ENCODE data around the gene VIPR2.

Gene VIPR2

DNA sequence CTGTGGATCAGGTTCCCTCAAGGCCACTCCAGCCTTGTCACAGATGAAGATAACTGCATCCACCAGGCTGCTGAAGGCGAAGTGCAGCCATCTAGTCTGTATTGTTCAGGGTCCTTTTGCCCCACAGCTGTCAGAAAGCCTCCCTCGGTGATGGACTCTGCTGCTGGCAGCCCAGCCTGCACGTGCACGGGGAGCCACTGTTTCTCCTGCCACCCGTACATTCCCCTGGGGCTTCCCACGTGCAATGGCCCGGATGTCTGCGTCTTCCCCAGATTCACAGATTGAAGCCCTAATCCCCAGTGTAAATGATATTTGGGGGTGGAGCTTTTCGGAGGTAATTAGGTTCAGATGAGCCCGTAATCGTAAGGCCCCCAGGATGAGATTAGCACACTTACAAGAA is 46.6 kb upstream of the VIPR2 start:
- ATAC-seq = no peak
- no peak for TF ChIP-seq GLIS3 (CRISPR knock-in tag; IDR thresholded peaks at IDR 0.05)

DNA sequence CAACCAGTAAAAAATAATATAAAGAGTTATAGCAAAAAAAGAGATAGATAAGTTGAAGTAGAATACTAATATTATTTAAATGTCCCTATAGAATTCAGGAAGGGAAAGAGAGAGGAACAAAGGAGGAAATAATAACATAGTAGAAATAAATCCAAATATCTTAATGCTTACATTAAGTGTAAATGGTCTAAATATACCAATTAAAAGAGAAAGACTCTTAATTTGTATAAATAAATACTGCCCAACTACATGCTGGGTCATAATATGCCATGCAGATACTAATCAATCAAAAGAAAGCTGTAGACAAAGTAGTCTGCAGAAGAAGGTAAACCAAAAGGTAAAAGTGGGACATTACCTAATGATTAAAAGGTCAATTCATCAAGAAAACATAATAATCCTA is 43.3 kb upstream of the VIPR2 start:
- TF ChIP-seq ZFP30 (CRISPR knock-in tag; IDR thresholded peaks at IDR 0.05) = no peak
- TF ChIP-seq, protein P1, sequence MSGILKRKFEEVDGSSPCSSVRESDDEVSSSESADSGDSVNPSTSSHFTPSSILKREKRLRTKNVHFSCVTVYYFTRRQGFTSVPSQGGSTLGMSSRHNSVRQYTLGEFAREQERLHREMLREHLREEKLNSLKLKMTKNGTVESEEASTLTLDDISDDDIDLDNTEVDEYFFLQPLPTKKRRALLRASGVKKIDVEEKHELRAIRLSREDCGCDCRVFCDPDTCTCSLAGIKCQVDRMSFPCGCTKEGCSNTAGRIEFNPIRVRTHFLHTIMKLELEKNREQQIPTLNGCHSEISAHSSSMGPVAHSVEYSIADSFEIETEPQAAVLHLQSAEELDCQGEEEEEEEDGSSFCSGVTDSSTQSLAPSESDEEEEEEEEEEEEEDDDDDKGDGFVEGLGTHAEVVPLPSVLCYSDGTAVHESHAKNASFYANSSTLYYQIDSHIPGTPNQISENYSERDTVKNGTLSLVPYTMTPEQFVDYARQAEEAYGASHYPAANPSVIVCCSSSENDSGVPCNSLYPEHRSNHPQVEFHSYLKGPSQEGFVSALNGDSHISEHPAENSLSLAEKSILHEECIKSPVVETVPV (CRISPR knock-in tag; IDR thresholded peaks at IDR 0.05) = no peak
- TF ChIP-seq, protein P2, sequence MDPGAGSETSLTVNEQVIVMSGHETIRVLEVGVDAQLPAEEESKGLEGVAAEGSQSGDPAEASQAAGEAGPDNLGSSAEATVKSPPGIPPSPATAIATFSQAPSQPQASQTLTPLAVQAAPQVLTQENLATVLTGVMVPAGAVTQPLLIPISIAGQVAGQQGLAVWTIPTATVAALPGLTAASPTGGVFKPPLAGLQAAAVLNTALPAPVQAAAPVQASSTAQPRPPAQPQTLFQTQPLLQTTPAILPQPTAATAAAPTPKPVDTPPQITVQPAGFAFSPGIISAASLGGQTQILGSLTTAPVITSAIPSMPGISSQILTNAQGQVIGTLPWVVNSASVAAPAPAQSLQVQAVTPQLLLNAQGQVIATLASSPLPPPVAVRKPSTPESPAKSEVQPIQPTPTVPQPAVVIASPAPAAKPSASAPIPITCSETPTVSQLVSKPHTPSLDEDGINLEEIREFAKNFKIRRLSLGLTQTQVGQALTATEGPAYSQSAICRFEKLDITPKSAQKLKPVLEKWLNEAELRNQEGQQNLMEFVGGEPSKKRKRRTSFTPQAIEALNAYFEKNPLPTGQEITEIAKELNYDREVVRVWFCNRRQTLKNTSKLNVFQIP (CRISPR knock-in tag; IDR thresholded peaks at IDR 0.05; ENCODE audit: borderline replicate concordance, low read depth) = no peak
- no peak for TF ChIP-seq BACH2 (CRISPR knock-in tag; IDR thresholded peaks at IDR 0.05; ENCODE audit: borderline replicate concordance)
- no peak for TF ChIP-seq ZNF8 (CRISPR knock-in tag; IDR thresholded peaks at IDR 0.05)
- TF ChIP-seq TCF4 (CRISPR knock-in tag; IDR thresholded peaks at IDR 0.05; ENCODE audit: borderline replicate concordance) = no peak
- TF ChIP-seq PPARA (CRISPR knock-in tag; IDR thresholded peaks at IDR 0.05; ENCODE audit: borderline replicate concordance) = no peak
- TF ChIP-seq, protein P3, sequence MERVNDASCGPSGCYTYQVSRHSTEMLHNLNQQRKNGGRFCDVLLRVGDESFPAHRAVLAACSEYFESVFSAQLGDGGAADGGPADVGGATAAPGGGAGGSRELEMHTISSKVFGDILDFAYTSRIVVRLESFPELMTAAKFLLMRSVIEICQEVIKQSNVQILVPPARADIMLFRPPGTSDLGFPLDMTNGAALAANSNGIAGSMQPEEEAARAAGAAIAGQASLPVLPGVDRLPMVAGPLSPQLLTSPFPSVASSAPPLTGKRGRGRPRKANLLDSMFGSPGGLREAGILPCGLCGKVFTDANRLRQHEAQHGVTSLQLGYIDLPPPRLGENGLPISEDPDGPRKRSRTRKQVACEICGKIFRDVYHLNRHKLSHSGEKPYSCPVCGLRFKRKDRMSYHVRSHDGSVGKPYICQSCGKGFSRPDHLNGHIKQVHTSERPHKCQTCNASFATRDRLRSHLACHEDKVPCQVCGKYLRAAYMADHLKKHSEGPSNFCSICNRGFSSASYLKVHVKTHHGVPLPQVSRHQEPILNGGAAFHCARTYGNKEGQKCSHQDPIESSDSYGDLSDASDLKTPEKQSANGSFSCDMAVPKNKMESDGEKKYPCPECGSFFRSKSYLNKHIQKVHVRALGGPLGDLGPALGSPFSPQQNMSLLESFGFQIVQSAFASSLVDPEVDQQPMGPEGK (CRISPR knock-in tag; IDR thresholded peaks at IDR 0.05; ENCODE audit: borderline replicate concordance) = no peak
- TF ChIP-seq, protein P4, sequence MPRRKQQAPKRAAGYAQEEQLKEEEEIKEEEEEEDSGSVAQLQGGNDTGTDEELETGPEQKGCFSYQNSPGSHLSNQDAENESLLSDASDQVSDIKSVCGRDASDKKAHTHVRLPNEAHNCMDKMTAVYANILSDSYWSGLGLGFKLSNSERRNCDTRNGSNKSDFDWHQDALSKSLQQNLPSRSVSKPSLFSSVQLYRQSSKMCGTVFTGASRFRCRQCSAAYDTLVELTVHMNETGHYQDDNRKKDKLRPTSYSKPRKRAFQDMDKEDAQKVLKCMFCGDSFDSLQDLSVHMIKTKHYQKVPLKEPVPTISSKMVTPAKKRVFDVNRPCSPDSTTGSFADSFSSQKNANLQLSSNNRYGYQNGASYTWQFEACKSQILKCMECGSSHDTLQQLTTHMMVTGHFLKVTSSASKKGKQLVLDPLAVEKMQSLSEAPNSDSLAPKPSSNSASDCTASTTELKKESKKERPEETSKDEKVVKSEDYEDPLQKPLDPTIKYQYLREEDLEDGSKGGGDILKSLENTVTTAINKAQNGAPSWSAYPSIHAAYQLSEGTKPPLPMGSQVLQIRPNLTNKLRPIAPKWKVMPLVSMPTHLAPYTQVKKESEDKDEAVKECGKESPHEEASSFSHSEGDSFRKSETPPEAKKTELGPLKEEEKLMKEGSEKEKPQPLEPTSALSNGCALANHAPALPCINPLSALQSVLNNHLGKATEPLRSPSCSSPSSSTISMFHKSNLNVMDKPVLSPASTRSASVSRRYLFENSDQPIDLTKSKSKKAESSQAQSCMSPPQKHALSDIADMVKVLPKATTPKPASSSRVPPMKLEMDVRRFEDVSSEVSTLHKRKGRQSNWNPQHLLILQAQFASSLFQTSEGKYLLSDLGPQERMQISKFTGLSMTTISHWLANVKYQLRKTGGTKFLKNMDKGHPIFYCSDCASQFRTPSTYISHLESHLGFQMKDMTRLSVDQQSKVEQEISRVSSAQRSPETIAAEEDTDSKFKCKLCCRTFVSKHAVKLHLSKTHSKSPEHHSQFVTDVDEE (CRISPR knock-in tag; IDR thresholded peaks at IDR 0.05) = no peak
- no peak for TF ChIP-seq SNAI2 (CRISPR knock-in tag; IDR thresholded peaks at IDR 0.05)
- TF ChIP-seq RARB (CRISPR knock-in tag; IDR thresholded peaks at IDR 0.05) = no peak
- TF ChIP-seq ESRRG (CRISPR knock-in tag; IDR thresholded peaks at IDR 0.05) = no peak
- TF ChIP-seq TOX (CRISPR knock-in tag; IDR thresholded peaks at IDR 0.05; ENCODE audit: borderline replicate concordance) = no peak
- TF ChIP-seq CSDC2 (CRISPR knock-in tag; IDR thresholded peaks at IDR 0.05) = no peak
- no peak for ATAC-seq

DNA sequence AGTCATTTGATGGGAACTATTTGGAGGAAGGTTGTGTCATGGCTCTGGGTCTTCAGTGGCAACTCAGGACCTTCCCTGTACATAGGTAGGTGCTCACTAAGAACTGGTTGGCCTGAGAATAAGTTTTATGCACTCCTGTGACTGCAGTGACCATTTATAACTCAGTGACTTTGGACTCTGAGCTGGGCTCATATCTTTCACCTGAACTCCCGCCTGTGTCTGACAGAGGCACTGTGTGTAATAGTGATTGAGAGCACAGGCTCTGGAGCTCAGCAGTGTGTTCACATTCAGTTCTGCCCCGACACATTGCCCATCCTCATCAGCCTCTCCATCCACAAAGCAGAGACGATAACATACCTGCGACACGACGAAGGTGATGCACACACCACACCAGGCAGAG is 34.6 kb upstream of the VIPR2 start:
- no peak for ATAC-seq
- TF ChIP-seq TCF4 (CRISPR knock-in tag; IDR thresholded peaks at IDR 0.05; ENCODE audit: borderline replicate concordance) = no peak

DNA sequence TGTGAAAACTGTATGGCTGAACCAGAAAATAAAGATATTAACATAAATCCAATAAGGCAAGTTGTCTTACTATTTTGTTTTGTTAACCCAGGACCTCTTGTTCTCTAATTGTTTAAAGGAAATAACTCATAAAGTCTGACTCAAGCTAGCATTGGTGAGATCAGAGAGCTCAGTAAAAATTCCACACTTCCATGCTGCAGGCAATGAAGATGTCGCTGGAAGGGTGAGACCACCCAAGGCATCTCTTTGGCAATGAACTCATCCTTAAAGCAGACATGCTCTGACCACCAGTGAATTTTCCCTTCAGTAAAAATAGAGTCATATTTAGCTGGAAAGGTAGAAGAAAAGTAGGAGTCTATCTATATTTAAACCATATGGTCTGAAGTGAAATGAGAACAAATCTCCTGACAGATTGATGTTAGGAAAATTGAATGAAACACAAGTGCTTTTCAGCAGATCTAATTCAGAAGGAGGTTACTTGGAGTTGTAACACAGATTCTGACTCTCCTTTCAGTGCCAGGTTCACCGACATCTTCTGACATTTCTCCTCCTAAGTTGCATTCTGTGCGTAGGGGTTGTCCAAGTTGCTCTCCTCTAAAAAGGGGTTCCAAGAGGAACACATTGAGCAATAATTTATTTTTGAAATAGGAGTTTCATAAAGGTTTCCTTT is 32.8 kb upstream of the VIPR2 start:
- no peak for ATAC-seq
- TF ChIP-seq, protein P4 (CRISPR knock-in tag; IDR thresholded peaks at IDR 0.05) = no peak
- TF ChIP-seq, protein P3 (CRISPR knock-in tag; IDR thresholded peaks at IDR 0.05; ENCODE audit: borderline replicate concordance) = no peak
- no peak for TF ChIP-seq ESRRG (CRISPR knock-in tag; IDR thresholded peaks at IDR 0.05)
